Measurements from ENCODE around the gene NLE1. TPM values are rescaled to one million over a fixed set of nuclear protein-coding genes. Genes with fewer than 3 reads are reported as not detected.
A peak's percentile ranks its signal among the peaks of the same experiment; 100 is the strongest.

The NLE1 gene
- total RNA-seq (10 to 100 TPM; 54.0 to 58.3 TPM), polyA plus RNA-seq (4.6 TPM)

DNA sequence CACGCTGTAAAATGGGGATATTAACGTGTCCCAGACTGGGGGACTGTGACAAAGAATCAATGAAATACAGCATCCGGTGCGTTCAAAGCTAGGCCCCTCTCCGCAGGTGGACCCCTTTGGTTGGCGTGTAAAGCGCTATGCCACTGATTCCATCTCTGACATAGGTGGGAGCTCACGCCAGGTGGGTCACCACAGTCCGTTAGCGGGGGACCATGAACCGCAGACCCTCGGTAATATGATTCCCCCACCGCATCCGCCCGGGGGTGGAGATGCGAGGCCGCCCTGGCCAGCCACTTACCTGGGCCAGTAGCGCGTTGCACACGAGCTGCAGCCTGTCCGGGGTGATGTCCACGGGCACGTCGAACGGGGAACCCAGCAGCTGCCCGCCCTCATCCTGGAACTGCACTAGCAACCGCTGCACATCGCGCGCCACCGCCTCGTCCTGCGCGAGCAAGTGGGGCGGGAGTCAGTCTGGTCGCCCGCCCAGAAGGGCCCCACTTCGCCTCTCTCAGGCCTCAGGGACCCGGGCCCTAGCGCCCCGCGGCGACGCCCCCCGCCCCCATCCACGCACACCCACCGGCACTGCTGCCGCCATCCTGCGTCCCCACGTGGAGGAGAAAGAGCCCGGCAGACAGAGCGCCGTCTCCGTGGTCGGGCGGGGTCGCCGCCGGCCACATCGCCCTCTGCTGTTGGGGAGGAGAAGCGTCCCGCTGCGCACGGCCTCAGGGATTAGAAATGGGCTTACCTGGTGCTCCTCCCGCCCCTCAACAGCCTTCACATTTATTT lies at the start of gene NLE1:
TSS of gene NLE1 (minus strand) at position 623 of the 786 bp plus-strand sequence. CDS start at position 595, 28 bp downstream.
- peak within 1 kb of the TSS; percentile 85 for H3K4me3 ChIP-seq (ENCODE audit: low read length)
- peaks cover 0 to 29% (median 0%) of the 10 kb centered on the region in 3 donors for H3K36me3 Mint-ChIP-seq
- no peaks in the 10 kb centered on the region for H3K27me3 Mint-ChIP-seq
- H3K4me3 Mint-ChIP-seq: peak within 1 kb of the TSS; percentile 84 to 93 (median 86)
- peak; percentile 78 to 89 (median 84) for DNase-seq
- ChIA-PET POLR2A (interaction anchor here (0.6 to 1.0 kb wide), 3 partner anchors 19 to 667 kb away, joined by 3 to 8 read pairs (median 4); partner anchors contain the start of gene TAF15), CTCF (interaction anchor here (0.7 to 1.4 kb wide), 10 partner anchors 19 to 667 kb away, joined by 3 to 8 read pairs (median 3); partner anchors contain the start of genes PEX12, RAD51D and TAF15)
- H3K36me3 ChIP-seq (ENCODE audit: insufficient read depth, low read length): peaks cover 20% of the 10 kb centered on the region
- H3K27ac ChIP-seq (ENCODE audit: low read depth, low read length): peak within 1 kb of the TSS; percentile 55
- peaks cover 8 to 23% (median 20%) of the 10 kb centered on the region in 3 donors for H3K4me1 Mint-ChIP-seq
- no peaks in the 10 kb centered on the region for H3K9me3 ChIP-seq (ENCODE audit: low read length)
- H3K27me3 ChIP-seq (ENCODE audit: insufficient read depth, low read length, poor library complexity, severe bottlenecking): no peaks in the 10 kb centered on the region
- peak within 1 kb of the TSS; percentile 24 to 88 (median 78) for H3K27ac Mint-ChIP-seq
- H3K9me3 Mint-ChIP-seq: no peaks in the 10 kb centered on the region
- H3K4me1 ChIP-seq (ENCODE audit: insufficient read depth, low read length): peaks cover 14% of the 10 kb centered on the region

DNA sequence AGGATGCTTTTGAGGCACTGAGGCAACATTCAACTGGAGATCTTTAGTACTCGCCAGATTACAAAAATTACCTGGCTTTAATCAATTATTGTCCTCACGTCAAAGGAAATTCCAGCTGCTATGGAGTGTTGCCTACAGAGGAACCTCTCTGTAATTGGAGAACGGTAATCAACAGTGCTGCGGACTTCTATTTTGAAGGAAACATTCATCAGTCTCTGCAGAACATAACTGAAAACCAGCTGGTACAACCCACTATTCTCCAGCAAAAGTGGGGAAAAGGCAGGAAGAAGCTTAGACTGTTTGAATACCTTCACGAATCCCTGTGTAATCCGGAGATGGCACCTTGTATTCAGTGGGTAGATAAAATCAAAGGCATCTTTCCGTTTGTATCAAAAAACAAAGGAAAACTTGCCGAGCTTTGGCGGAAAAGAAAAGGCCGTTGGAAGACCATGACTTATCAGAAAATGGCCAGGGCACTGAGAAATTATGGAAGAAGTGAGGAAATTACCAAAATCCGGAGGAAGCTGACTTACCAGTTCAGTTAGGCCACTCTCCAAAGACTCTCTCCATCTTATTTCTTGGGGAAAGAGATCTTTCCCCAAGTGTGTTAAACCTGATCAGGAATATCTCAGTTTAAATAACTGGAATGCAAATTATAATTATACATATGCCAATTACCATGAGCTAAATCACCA lies 49.0 kb upstream of the NLE1 start:
- no peaks in the 10 kb centered on the region for H3K27me3 Mint-ChIP-seq
- H3K9me3 ChIP-seq (ENCODE audit: low read length): no peaks in the 10 kb centered on the region
- no peak overlapping the region for H3K27ac Mint-ChIP-seq
- H3K4me3 Mint-ChIP-seq: no peak overlapping the region
- peaks cover 37 to 59% (median 44%) of the 10 kb centered on the region in 3 donors for H3K4me1 Mint-ChIP-seq
- DNase-seq: no peak
- ChIA-PET CTCF (interaction anchor here (1.0 kb wide), 1 partner anchor 22 kb away, joined by 3 read pairs; no protein-coding TSS in a partner anchor), POLR2A (interaction anchor here (1.3 kb wide), 1 partner anchor 23 kb away, joined by 3 read pairs; no protein-coding TSS in a partner anchor)
- no peak overlapping the region for H3K27ac ChIP-seq (ENCODE audit: low read depth, low read length)
- peaks cover 30% of the 10 kb centered on the region for H3K4me1 ChIP-seq (ENCODE audit: insufficient read depth, low read length)
- H3K36me3 Mint-ChIP-seq: peaks cover 0 to 3% (median 0%) of the 10 kb centered on the region in 3 donors
- H3K36me3 ChIP-seq (ENCODE audit: insufficient read depth, low read length): no peaks in the 10 kb centered on the region
- no peaks in the 10 kb centered on the region for H3K9me3 Mint-ChIP-seq
- no peak overlapping the region for H3K4me3 ChIP-seq (ENCODE audit: low read length)
- H3K27me3 ChIP-seq (ENCODE audit: insufficient read depth, low read length, poor library complexity, severe bottlenecking): no peaks in the 10 kb centered on the region

DNA sequence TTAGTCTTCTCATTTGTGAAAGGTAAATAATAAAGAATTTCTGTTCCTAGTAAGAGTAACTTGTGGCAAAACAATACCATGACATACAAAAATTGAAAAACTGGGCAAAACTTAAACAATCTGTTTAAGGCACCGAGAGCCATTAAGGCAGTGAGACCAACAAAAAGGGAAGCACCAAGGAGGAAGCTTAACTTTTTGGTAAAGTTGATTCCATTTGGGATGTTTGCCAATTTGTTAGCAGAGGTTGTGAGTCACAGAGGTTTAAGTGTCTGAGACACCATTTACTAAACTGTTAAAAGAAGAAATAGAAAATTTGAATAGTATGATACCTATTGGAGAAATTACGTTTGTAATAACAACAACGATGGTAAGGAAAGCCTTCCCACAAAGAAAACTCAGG lies 47.2 kb upstream of the NLE1 start:
- Histone ChIP-seq H3K27me3 (ENCODE audit: insufficient read depth, low read length, poor library complexity, severe bottlenecking) (no peaks in the 10 kb centered on the region), H3K4me3 (ENCODE audit: low read length) (no peak overlapping the region), H3K36me3 (ENCODE audit: insufficient read depth, low read length) (no peaks in the 10 kb centered on the region), H3K27ac (ENCODE audit: low read depth, low read length) (no peak overlapping the region), H3K4me1 (ENCODE audit: insufficient read depth, low read length) (peaks cover 31% of the 10 kb centered on the region), H3K9me3 (ENCODE audit: low read length) (no peaks in the 10 kb centered on the region)
- H3K27ac Mint-ChIP-seq: no peak overlapping the region
- peak overlapping the region in 2 of 7 donors; percentile 28 to 31 for H3K4me3 Mint-ChIP-seq
- H3K27me3 Mint-ChIP-seq: no peaks in the 10 kb centered on the region
- H3K36me3 Mint-ChIP-seq: peaks cover 0 to 3% (median 0%) of the 10 kb centered on the region in 3 donors
- ChIA-PET CTCF (interaction anchor here (2.2 kb wide), 1 partner anchor 22 kb away, joined by 5 read pairs; no protein-coding TSS in a partner anchor), POLR2A (interaction anchor here (0.6 to 2.0 kb wide), 2 partner anchors 24 to 75 kb away, joined by 5 to 9 read pairs; no protein-coding TSS in a partner anchor)
- H3K4me1 Mint-ChIP-seq: peaks cover 44 to 66% (median 60%) of the 10 kb centered on the region in 3 donors
- DNase-seq: no peak
- H3K9me3 Mint-ChIP-seq: no peaks in the 10 kb centered on the region

DNA sequence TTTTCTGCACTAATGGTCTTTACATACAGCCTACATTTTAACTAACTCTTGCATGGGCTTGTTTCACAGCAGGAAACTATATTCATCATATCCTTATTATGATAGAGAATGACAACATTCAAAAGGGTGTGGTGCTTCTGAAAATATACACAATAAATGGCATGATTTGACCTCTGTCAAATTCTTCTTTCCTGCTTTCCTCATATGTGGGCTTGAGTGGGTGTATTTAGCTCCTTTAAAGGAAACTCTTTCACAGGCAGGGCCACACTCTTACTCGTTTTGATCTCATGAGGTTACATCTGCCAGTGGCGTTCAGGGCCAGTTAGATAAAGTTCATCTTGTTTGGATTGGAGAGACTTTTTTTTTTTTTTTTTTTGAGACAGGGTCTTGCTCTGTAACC lies 46.0 kb upstream of the NLE1 start:
- peak in 1 of 5 donors; percentile 54 for DNase-seq
- Mint-ChIP-seq H3K4me1 (peaks cover 47 to 72% (median 69%) of the 10 kb centered on the region in 3 donors), H3K27me3 (no peaks in the 10 kb centered on the region), H3K36me3 (peaks cover 0 to 1% (median 0%) of the 10 kb centered on the region in 3 donors), H3K27ac (peak overlapping the region; percentile 24 to 90 (median 53)), H3K9me3 (no peaks in the 10 kb centered on the region), H3K4me3 (peak overlapping the region in 5 of 7 donors; percentile 42 to 71 (median 52))
- no peak overlapping the region for H3K4me3 ChIP-seq (ENCODE audit: low read length)
- CTCF ChIA-PET: interaction anchor here (0.7 to 2.2 kb wide), 3 partner anchors 15 to 25 kb away, joined by 4 to 5 read pairs (median 5); no protein-coding TSS in a partner anchor
- H3K4me1 ChIP-seq (ENCODE audit: insufficient read depth, low read length): peaks cover 36% of the 10 kb centered on the region
- H3K36me3 ChIP-seq (ENCODE audit: insufficient read depth, low read length): no peaks in the 10 kb centered on the region
- no peaks in the 10 kb centered on the region for H3K9me3 ChIP-seq (ENCODE audit: low read length)
- H3K27ac ChIP-seq (ENCODE audit: low read depth, low read length): no peak overlapping the region
- no peaks in the 10 kb centered on the region for H3K27me3 ChIP-seq (ENCODE audit: insufficient read depth, low read length, poor library complexity, severe bottlenecking)
- POLR2A ChIA-PET: interaction anchor here (0.6 to 2.0 kb wide), 3 partner anchors 25 to 349 kb away, joined by 3 to 9 read pairs (median 4); no protein-coding TSS in a partner anchor

DNA sequence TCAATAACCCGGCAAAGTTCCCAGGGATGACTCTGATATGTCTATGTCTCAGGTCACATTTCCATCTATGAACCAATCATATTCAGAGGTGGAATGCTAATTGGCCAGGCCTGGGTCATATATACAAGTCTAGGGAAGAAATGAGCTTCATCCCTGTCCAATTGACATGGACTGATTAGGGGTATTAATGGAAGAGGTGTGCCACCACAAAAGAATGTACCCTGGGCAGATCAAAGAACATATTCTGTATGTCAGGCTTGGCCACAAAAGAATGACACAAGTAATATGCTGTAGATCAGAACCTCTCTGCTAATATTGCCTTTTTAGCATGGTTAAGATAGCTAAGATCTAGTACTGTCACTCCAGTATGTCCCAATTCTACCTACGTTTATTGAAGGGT lies 45.4 kb upstream of the NLE1 start:
- Histone ChIP-seq H3K27ac (ENCODE audit: low read depth, low read length) (no peak overlapping the region), H3K27me3 (ENCODE audit: insufficient read depth, low read length, poor library complexity, severe bottlenecking) (no peaks in the 10 kb centered on the region), H3K36me3 (ENCODE audit: insufficient read depth, low read length) (no peaks in the 10 kb centered on the region), H3K4me3 (ENCODE audit: low read length) (no peak overlapping the region), H3K9me3 (ENCODE audit: low read length) (no peaks in the 10 kb centered on the region), H3K4me1 (ENCODE audit: insufficient read depth, low read length) (peaks cover 36% of the 10 kb centered on the region)
- Mint-ChIP-seq H3K36me3 (peaks cover 0 to 1% (median 0%) of the 10 kb centered on the region in 3 donors), H3K9me3 (no peaks in the 10 kb centered on the region), H3K27me3 (no peaks in the 10 kb centered on the region), H3K4me1 (peaks cover 44 to 72% (median 72%) of the 10 kb centered on the region in 3 donors), H3K27ac (peak overlapping the region in 1 of 8 donors; percentile 34), H3K4me3 (no peak overlapping the region)
- ChIA-PET CTCF (interaction anchor here (2.2 kb wide), 1 partner anchor 24 kb away, joined by 5 read pairs; no protein-coding TSS in a partner anchor), POLR2A (interaction anchor here (0.6 to 2.0 kb wide), 2 partner anchors 26 to 349 kb away, joined by 3 to 9 read pairs; no protein-coding TSS in a partner anchor)
- no peak for DNase-seq

DNA sequence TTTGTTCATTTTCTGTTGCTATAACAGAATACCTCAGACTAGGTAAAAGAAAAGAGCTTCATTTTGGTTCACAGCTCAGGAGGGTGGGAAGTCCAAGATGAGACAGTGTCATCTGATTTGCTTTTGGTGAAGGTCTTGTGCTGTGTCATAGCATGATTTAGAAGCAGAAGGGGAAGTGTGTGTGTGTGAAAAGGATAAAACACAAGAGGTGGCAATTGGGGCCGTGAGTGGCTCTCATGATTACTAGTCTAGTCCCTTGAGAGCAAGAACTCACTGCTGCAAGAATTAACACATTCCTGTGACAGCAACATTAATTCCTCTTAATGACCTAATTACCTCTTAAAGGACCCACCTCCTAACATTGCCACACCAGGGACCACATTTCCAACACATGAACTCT lies 43.7 kb upstream of the NLE1 start:
- Histone ChIP-seq H3K36me3 (ENCODE audit: insufficient read depth, low read length) (no peaks in the 10 kb centered on the region), H3K4me1 (ENCODE audit: insufficient read depth, low read length) (peaks cover 36% of the 10 kb centered on the region), H3K27me3 (ENCODE audit: insufficient read depth, low read length, poor library complexity, severe bottlenecking) (no peaks in the 10 kb centered on the region), H3K4me3 (ENCODE audit: low read length) (no peak overlapping the region), H3K27ac (ENCODE audit: low read depth, low read length) (no peak overlapping the region), H3K9me3 (ENCODE audit: low read length) (no peaks in the 10 kb centered on the region)
- no peaks in the 10 kb centered on the region for H3K9me3 Mint-ChIP-seq
- H3K4me3 Mint-ChIP-seq: no peak overlapping the region
- H3K27me3 Mint-ChIP-seq: no peaks in the 10 kb centered on the region
- no peak for DNase-seq
- CTCF ChIA-PET: interaction anchor here (1.0 kb wide), 1 partner anchor 8 kb away, joined by 3 read pairs; the partner anchor contains the start of gene SLC35G3
- POLR2A ChIA-PET: no interaction called here
- H3K27ac Mint-ChIP-seq: peak overlapping the region in 3 of 8 donors; percentile 1 to 6 (median 5)
- H3K36me3 Mint-ChIP-seq: no peaks in the 10 kb centered on the region
- H3K4me1 Mint-ChIP-seq: peaks cover 41 to 82% (median 68%) of the 10 kb centered on the region in 3 donors

DNA sequence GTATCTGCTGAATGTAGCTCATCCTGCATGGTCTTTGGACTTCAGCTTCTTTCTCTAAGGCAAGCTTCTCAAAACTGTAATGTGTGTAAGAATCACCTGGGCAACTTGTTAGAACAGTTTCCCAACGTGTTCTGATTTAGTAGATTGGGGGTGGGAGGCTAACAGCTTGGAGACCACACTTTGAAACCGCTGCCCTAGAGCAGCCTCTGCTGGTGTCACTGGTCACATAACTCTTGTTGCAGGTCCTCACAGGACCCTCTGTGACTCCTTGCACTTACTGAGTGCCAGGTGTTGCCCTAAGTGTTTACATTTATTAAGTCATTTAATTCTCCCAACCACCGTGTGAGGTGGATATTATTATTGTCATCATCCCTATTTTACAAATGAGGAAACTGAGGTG lies 42.2 kb upstream of the NLE1 start:
- H3K9me3 ChIP-seq (ENCODE audit: low read length): no peaks in the 10 kb centered on the region
- no peak overlapping the region for H3K27ac ChIP-seq (ENCODE audit: low read depth, low read length)
- H3K36me3 ChIP-seq (ENCODE audit: insufficient read depth, low read length): no peaks in the 10 kb centered on the region
- H3K4me1 ChIP-seq (ENCODE audit: insufficient read depth, low read length): peaks cover 38% of the 10 kb centered on the region
- no peaks in the 10 kb centered on the region for H3K36me3 Mint-ChIP-seq
- no peaks in the 10 kb centered on the region for H3K27me3 Mint-ChIP-seq
- CTCF ChIA-PET: interaction anchor here (1.1 to 1.6 kb wide), 2 partner anchors 9 to 12 kb away, joined by 3 read pairs; no protein-coding TSS in a partner anchor
- DNase-seq: no peak
- H3K4me1 Mint-ChIP-seq: peaks cover 46 to 91% (median 59%) of the 10 kb centered on the region in 3 donors
- H3K27ac Mint-ChIP-seq: peak overlapping the region in 2 of 8 donors; percentile 18 to 78
- H3K9me3 Mint-ChIP-seq: no peaks in the 10 kb centered on the region
- H3K27me3 ChIP-seq (ENCODE audit: insufficient read depth, low read length, poor library complexity, severe bottlenecking): no peaks in the 10 kb centered on the region
- POLR2A ChIA-PET: no interaction called here
- no peak overlapping the region for H3K4me3 ChIP-seq (ENCODE audit: low read length)
- H3K4me3 Mint-ChIP-seq: peak overlapping the region in 1 of 7 donors; percentile 24
